BE2C (cell line): Measurements from ENCODE around the gene SLC51A.

ENCODE experiments used
- DNase-seq: peaks from one replicate; pipeline ENCODE4 v3.0.0-alpha.2; 2020
- H3K27me3 ChIP-seq: fragments of 250-450 bp; sonication (Bioruptor Pico); 2 replicates; pipeline ENCODE4 v1.5.1; 2020; ENCODE audit warnings: mild to moderate bottlenecking
- H3K36me3 ChIP-seq: fragments of 250-450 bp; sonication (Bioruptor Pico); 2 replicates; pipeline ENCODE4 v1.5.1; 2020; ENCODE audit warnings: mild to moderate bottlenecking
- H3K4me1 ChIP-seq: fragments of 250-450 bp; sonication (Bioruptor Pico); 2 replicates; pipeline ENCODE4 v1.5.1; 2020
- H3K4me3 ChIP-seq: 2 replicates; pipeline ENCODE4 v1.5.1; 2011; ENCODE audit warnings: low read depth, low read length
- H3K9me3 ChIP-seq: fragments of 250-450 bp; sonication (Bioruptor Pico); 2 replicates; pipeline ENCODE4 v1.5.1; 2020
- TF ChIP-seq, protein P1 (sequence below): IDR thresholded peaks from 2 replicates; pipeline ENCODE4 v1.5.1; 2012; ENCODE audit warnings: mild to moderate bottlenecking, low read depth, low read length

SLC51A gene

DNA sequence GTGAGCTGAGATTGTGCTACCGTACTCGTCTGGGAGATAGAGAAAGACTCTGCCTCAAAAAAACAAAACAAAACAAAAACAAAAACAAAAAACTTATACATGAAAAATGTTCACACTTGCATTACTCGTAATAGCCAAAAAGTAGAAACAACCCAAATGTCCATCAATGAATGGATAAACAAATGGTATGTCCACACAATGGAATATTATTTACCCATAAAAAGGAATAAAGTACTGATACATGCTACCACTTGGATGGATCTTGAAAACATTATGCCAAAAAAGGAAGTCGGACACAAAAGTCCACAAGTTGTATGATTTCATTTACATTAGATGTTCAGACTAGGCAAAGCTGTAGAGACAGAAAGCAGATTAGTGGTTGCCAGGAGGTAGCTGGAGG lies 44.5 kb downstream of the SLC51A start:
- Histone ChIP-seq H3K4me1 (no peaks in the 10 kb centered on the region), H3K27me3 (no peaks in the 10 kb centered on the region), H3K9me3 (no peaks in the 10 kb centered on the region), H3K4me3 (no peak overlapping the region), H3K36me3 (peaks cover 28% of the 10 kb centered on the region)
- TF ChIP-seq, protein P1, sequence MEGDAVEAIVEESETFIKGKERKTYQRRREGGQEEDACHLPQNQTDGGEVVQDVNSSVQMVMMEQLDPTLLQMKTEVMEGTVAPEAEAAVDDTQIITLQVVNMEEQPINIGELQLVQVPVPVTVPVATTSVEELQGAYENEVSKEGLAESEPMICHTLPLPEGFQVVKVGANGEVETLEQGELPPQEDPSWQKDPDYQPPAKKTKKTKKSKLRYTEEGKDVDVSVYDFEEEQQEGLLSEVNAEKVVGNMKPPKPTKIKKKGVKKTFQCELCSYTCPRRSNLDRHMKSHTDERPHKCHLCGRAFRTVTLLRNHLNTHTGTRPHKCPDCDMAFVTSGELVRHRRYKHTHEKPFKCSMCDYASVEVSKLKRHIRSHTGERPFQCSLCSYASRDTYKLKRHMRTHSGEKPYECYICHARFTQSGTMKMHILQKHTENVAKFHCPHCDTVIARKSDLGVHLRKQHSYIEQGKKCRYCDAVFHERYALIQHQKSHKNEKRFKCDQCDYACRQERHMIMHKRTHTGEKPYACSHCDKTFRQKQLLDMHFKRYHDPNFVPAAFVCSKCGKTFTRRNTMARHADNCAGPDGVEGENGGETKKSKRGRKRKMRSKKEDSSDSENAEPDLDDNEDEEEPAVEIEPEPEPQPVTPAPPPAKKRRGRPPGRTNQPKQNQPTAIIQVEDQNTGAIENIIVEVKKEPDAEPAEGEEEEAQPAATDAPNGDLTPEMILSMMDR, result no peak
- DNase-seq, result no peak

GRCh38 chr3:196263819-196264218 lies 47.5 kb downstream of the SLC51A start:
- Histone ChIP-seq H3K36me3 (peaks cover 31% of the 10 kb centered on the region), H3K4me3 (no peak overlapping the region), H3K9me3 (no peaks in the 10 kb centered on the region), H3K27me3 (no peaks in the 10 kb centered on the region), H3K4me1 (no peaks in the 10 kb centered on the region)
- DNase-seq, result no peak
- TF ChIP-seq, protein P1, result no peak

- H3K27me3 ChIP-seq, result no peaks in the 10 kb centered on the region
- H3K9me3 ChIP-seq, result no peaks in the 10 kb centered on the region
- TF ChIP-seq, protein P1, result no peak
- peaks cover 39% of the 10 kb centered on the region for H3K36me3 ChIP-seq
- DNase-seq, result no peak
- H3K4me1 ChIP-seq, result no peaks in the 10 kb centered on the region
- H3K4me3 ChIP-seq, result no peak overlapping the region
Observed at GRCh38 chr3:196268284-196269163, 52.2 kb downstream of the SLC51A start.

DNA sequence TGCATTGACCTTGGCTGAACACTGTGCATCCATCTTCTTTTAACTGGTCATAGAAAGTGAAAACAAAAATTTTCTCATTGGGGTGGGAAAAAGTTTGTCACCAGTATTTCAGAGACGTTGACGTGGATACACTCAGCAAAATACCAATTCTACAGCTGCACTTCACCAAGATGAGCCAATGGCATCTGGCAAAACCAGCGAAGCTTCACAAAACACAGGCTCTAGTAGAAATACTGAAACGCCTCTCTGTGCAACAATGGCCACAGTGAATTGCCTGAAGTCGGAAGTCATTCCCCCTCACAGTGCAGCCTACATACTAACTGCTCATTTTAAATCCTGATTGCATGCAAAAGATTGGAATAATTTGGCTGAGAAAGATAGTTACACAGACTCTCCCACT lies 54.2 kb downstream of the SLC51A start:
- peaks cover 41% of the 10 kb centered on the region for H3K36me3 ChIP-seq

DNA sequence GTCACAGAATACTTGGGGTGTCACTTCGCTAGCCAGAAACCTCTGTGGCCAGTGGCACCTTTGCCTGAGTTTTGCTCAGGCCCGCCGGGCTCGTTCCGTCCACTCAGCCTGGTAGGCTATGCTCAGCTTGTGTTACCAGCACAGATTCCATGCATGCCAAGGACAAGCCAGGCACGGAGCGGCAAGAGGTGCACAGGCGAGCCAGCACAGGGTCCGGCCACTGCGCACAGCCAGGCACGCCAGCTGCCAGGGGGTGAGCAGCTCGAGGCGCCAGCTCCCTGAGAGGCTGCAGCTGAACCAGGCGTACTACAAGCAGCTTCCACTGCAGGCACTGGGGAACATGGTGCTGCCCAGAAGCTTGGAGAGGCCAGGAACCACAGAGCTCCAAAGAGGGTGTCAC lies 56.5 kb downstream of the SLC51A start:
- Histone ChIP-seq H3K4me3 (no peak overlapping the region), H3K4me1 (no peaks in the 10 kb centered on the region), H3K27me3 (no peaks in the 10 kb centered on the region), H3K36me3 (peaks cover 28% of the 10 kb centered on the region), H3K9me3 (no peaks in the 10 kb centered on the region)
- TF ChIP-seq, protein P1, result no peak
- no peak for DNase-seq

More for the DNA sequence above, 54.2 kb downstream of the SLC51A start:
- Histone ChIP-seq H3K4me1 (no peaks in the 10 kb centered on the region), H3K9me3 (no peaks in the 10 kb centered on the region), H3K4me3 (no peak overlapping the region), H3K27me3 (no peaks in the 10 kb centered on the region)
- DNase-seq, result no peak
- TF ChIP-seq, protein P1, result no peak

DNA sequence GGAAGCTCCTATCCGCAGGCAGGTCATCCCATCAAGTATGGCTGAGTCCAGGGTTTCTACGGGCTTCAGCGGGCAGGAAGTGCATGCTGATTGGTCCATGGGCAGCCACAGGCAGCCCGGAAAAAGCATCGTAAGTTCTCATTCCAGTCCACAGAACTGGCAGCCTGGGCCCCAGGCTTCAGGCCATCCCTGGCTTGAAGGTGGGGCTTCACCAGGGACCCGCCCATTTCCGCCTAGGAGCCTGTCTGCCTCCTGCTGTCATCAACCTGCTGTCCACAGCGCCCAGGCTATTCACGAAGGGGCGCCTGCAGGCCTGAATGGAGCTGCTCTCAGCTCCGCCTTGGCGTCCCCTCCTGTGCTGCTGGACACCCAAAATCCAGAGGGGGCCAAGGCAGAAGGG lies 57.3 kb downstream of the SLC51A start:
- TF ChIP-seq, protein P1, result no peak
- Histone ChIP-seq H3K27me3 (no peaks in the 10 kb centered on the region), H3K36me3 (peaks cover 28% of the 10 kb centered on the region), H3K9me3 (no peaks in the 10 kb centered on the region), H3K4me1 (no peaks in the 10 kb centered on the region), H3K4me3 (no peak overlapping the region)
- DNase-seq, result no peak
